IMR-90 (cell line): ENCODE measurements around the gene ERCC6. TPM values are rescaled to one million over a fixed set of nuclear protein-coding genes. Genes with fewer than 3 reads are reported as not detected.

Source experiments
- ATAC-seq: fragments of 200-7000 bp; cut with Tn5 transposase; 2 replicates; pipeline ENCODE4 v1.9.1; 2020; ENCODE audit warnings: low read depth, mild to moderate bottlenecking, moderate library complexity
- BruUV-seq: library from RNA; stranded (reverse); fragments of 400-500 nt; replicated peaks from 2 replicates; lab custom pipeline; 2021; lab: Mats Ljungman, UMichigan
- CTCF ChIA-PET: fragments of 300-600 bp; formaldehyde crosslinking; extraction: SDS; loops from one replicate; lab custom pipeline; 2021; ENCODE audit warnings: antibody characterized with exemption; lab: Yijun Ruan, JAX
- POLR2A ChIA-PET: fragments of 300-600 bp; sonication (Branson Sonifier 250); formaldehyde crosslinking; loops from one replicate; lab custom pipeline; 2022; ENCODE audit warnings: antibody characterized with exemption; ENCODE audit not compliant: unreplicated experiment; lab: Charles Lee
- DNase-seq: peaks from one replicate; pipeline ENCODE4 v3.0.0; 2013
- H2AFZ ChIP-seq: replicated peaks from 2 replicates; pipeline ENCODE3; 2013; ENCODE audit warnings: low read length, mild to moderate bottlenecking; ENCODE audit not compliant: poor library complexity
- H2AK5ac ChIP-seq: 2 replicates; pipeline ENCODE4 v1.6.1; 2013; ENCODE audit warnings: low read depth, low read length, inconsistent platforms
- H2AK9ac ChIP-seq: replicated peaks from 2 replicates; pipeline ENCODE3; 2013; ENCODE audit warnings: mild to moderate bottlenecking, low read depth, low read length, moderate library complexity; ENCODE audit not compliant: poor library complexity
- H2BK120ac ChIP-seq: 2 replicates; pipeline ENCODE4 v1.6.1; 2013; ENCODE audit warnings: low read depth, low read length, inconsistent platforms
- H2BK15ac ChIP-seq: 3 replicates; pipeline ENCODE4 v1.6.1; 2013; ENCODE audit warnings: low read depth, low read length, inconsistent platforms
- H2BK20ac ChIP-seq: 2 replicates; pipeline ENCODE4 v1.6.1; 2013; ENCODE audit warnings: low read depth, mild to moderate bottlenecking, inconsistent platforms, low read length, moderate library complexity
- H2BK5ac ChIP-seq: 2 replicates; pipeline ENCODE4 v1.6.1; 2013; ENCODE audit warnings: mild to moderate bottlenecking, low read depth, low read length, inconsistent platforms; ENCODE audit not compliant: poor library complexity, severe bottlenecking
- H3K14ac ChIP-seq: replicated peaks from 2 replicates; pipeline ENCODE4 v1.6.1; 2013; ENCODE audit warnings: low read depth, low read length, inconsistent platforms
- H3K18ac ChIP-seq: 2 replicates; pipeline ENCODE4 v1.6.1; 2013; ENCODE audit warnings: low read depth, low read length, control low read depth
- H3K23ac ChIP-seq: 2 replicates; pipeline ENCODE4 v1.6.1; 2013; ENCODE audit warnings: low read depth, low read length, inconsistent platforms
- H3K27ac ChIP-seq: 2 replicates; pipeline ENCODE4 v1.5.1; 2013; ENCODE audit warnings: mild to moderate bottlenecking, control low read depth, low read length; ENCODE audit not compliant: insufficient read depth
- H3K27me3 ChIP-seq: 2 replicates; pipeline ENCODE4 v1.6.1; 2013; ENCODE audit warnings: low read length; ENCODE audit not compliant: control insufficient read depth, insufficient read depth
- H3K36me3 ChIP-seq: 2 replicates; pipeline ENCODE4 v1.6.1; 2013; ENCODE audit warnings: low read length, mixed read lengths; ENCODE audit not compliant: control insufficient read depth, insufficient read depth
- H3K4ac ChIP-seq: 2 replicates; pipeline ENCODE4 v1.6.1; 2013; ENCODE audit warnings: low read depth, low read length, inconsistent platforms
- H3K4me1 ChIP-seq: 2 replicates; pipeline ENCODE4 v1.6.1; 2013; ENCODE audit warnings: low read length, mixed read lengths; ENCODE audit not compliant: control insufficient read depth, insufficient read depth
- H3K4me2 ChIP-seq: 2 replicates; pipeline ENCODE4 v1.6.1; 2013; ENCODE audit warnings: low read depth, mild to moderate bottlenecking, control low read depth, low read length, moderate library complexity
- H3K4me3 ChIP-seq: 2 replicates; pipeline ENCODE4 v1.5.1; 2013; ENCODE audit warnings: low read depth, mild to moderate bottlenecking, control low read depth, low read length, moderate library complexity; ENCODE audit not compliant: insufficient read depth
- H3K56ac ChIP-seq: 2 replicates; pipeline ENCODE4 v1.6.1; 2013; ENCODE audit warnings: low read length, inconsistent platforms; ENCODE audit not compliant: insufficient read depth; ENCODE audit errors: extremely low read depth
- H3K79me1 ChIP-seq, 2 experiments: 2 replicates each; pipeline ENCODE4 v1.6.1; 2013; ENCODE audit warnings: low read length in 2 of 2, inconsistent platforms in 1 of 2, low read depth in 1 of 2
- H3K9ac ChIP-seq: 2 replicates; pipeline ENCODE4 v1.6.1; 2013; ENCODE audit warnings: low read depth, low read length, control low read depth
- H3K9me1 ChIP-seq: 2 replicates; pipeline ENCODE4 v1.6.1; 2013; ENCODE audit warnings: low read length, inconsistent platforms; ENCODE audit not compliant: insufficient read depth
- H3K9me3 ChIP-seq: 2 replicates; pipeline ENCODE4 v1.6.1; 2013; ENCODE audit warnings: low read length; ENCODE audit not compliant: control insufficient read depth, insufficient read depth
- H4K20me1 ChIP-seq: 2 replicates; pipeline ENCODE4 v1.6.1; 2013; ENCODE audit warnings: low read length, inconsistent platforms; ENCODE audit not compliant: insufficient read depth
- H4K5ac ChIP-seq: 2 replicates; pipeline ENCODE4 v1.6.1; 2013; ENCODE audit warnings: mild to moderate bottlenecking, low read depth, low read length, control low read depth
- H4K8ac ChIP-seq, 2 experiments: 2 replicates each; pipeline ENCODE4 v1.6.1; 2013; ENCODE audit warnings: low read depth in 2 of 2, low read length in 2 of 2, control low read depth in 1 of 2, inconsistent platforms in 1 of 2
- H4K91ac ChIP-seq: 2 replicates; pipeline ENCODE4 v1.6.1; 2013; ENCODE audit warnings: low read depth, low read length, inconsistent platforms; ENCODE audit not compliant: insufficient read depth
- BHLHE40 ChIP-seq: fragments of 150-350 bp; IDR thresholded peaks from 2 replicates; pipeline ENCODE4 v1.6.1; 2016; ENCODE audit warnings: mild to moderate bottlenecking, low read depth, low read length
- CEBPB ChIP-seq: IDR thresholded peaks from 2 replicates; pipeline ENCODE4 v1.6.1; 2012; ENCODE audit warnings: low read depth, low read length, improper control_type of control experiment
- CHD1 ChIP-seq: IDR thresholded peaks from 2 replicates; pipeline ENCODE4 v1.6.1; 2012; ENCODE audit warnings: low read depth, low read length, improper control_type of control experiment
- FOS ChIP-seq: fragments of 150-350 bp; IDR thresholded peaks from 2 replicates; pipeline ENCODE4 v1.6.1; 2016; ENCODE audit warnings: low read depth, low read length
- MAFK ChIP-seq: IDR thresholded peaks from 2 replicates; pipeline ENCODE4 v1.6.1; 2012; ENCODE audit warnings: low read depth, low read length, improper control_type of control experiment
- MAZ ChIP-seq: IDR thresholded peaks from 2 replicates; pipeline ENCODE4 v1.6.1; 2012; ENCODE audit warnings: low read depth, mild to moderate bottlenecking, low read length, improper control_type of control experiment, moderate library complexity, borderline replicate concordance
- MXI1 ChIP-seq: IDR thresholded peaks from 2 replicates; pipeline ENCODE4 v1.6.1; 2012; ENCODE audit warnings: low read depth, mild to moderate bottlenecking, low read length, moderate library complexity, borderline replicate concordance
- NFE2L2 ChIP-seq: fragments of 150-350 bp; IDR thresholded peaks from 2 replicates; pipeline ENCODE4 v1.6.1; 2016; ENCODE audit warnings: low read depth, mild to moderate bottlenecking, low read length
- POLR2A ChIP-seq: IDR thresholded peaks from 2 replicates; pipeline ENCODE4 v1.6.1; 2012; ENCODE audit warnings: mild to moderate bottlenecking, low read depth, low read length
- RAD21 ChIP-seq: IDR thresholded peaks from 2 replicates; pipeline ENCODE4 v1.6.1; 2012; ENCODE audit warnings: low read length, improper control_type of control experiment
- RCOR1 ChIP-seq: IDR thresholded peaks from 2 replicates; pipeline ENCODE4 v1.6.1; 2012; ENCODE audit warnings: mild to moderate bottlenecking, low read length, improper control_type of control experiment; ENCODE audit not compliant: insufficient replicate concordance
- RFX5 ChIP-seq: IDR thresholded peaks from 2 replicates; pipeline ENCODE4 v1.8.0; 2012; ENCODE audit warnings: low read depth, mild to moderate bottlenecking, low read length, moderate library complexity
- SMC3 ChIP-seq: fragments of 150-350 bp; IDR thresholded peaks from 2 replicates; pipeline ENCODE4 v1.6.1; 2016; ENCODE audit warnings: low read depth, mild to moderate bottlenecking, antibody characterized with exemption, low read length, moderate library complexity
- WGBS, 2 experiments: methylation state at CpG; one replicate each; pipeline versions ENCODE4 v1.1.5 to v1.1.7; 2013; ENCODE audit warnings: missing lambda C conversion rate in 2 of 2; ENCODE audit not compliant: insufficient read length in 1 of 2; ENCODE audit errors: extremely low coverage in 2 of 2; 5-methylcytosine and 5-hydroxymethylcytosine counted together
- dilution Hi-C: fragments of 300-500 bp; cut with HindIII; formaldehyde crosslinking; loops from one replicate; pipeline ENCODE4 v1.14.3; 2018; ENCODE audit warnings: low sequenced_read_pairs; ENCODE audit not compliant: unreplicated experiment
- in situ Hi-C: fragments of 300-500 bp; cut with MboI; formaldehyde crosslinking; loops from 3 replicates; pipeline ENCODE4 v1.14.3; 2019; ENCODE audit warnings: low sequenced_read_pairs, inconsistent platforms, mixed read lengths
- intact Hi-C: fragments of 100-400 bp; cut with micrococcal nuclease; formaldehyde crosslinking; loops from 2 replicates; pipeline ENCODE4 v1.10.0; 2022
- polyA plus RNA-seq, 3 experiments: library from polyadenylated mRNA; depleted of rRNA; stranded (reverse); fragments of >200 nt; gene quantifications; 2 replicates each; pipeline ENCODE4 v1.2.3, GENCODE V29; 2012; ENCODE audit warnings: low replicate concordance in 1 of 3
- total RNA-seq: library from RNA; depleted of rRNA; stranded (reverse); fragments of >200 nt; gene quantifications from 2 replicates; pipeline ENCODE4 v1.2.3, GENCODE V29; 2012
- TF ChIP-seq, protein P1 (sequence below): fragments of 150-350 bp; IDR thresholded peaks from 2 replicates; pipeline ENCODE4 v1.6.1; 2017; ENCODE audit warnings: mild to moderate bottlenecking, antibody characterized with exemption, low read length, low read depth
- TF ChIP-seq, protein P2 (sequence below): conservative IDR thresholded peaks from 2 replicates; pipeline ENCODE4 v1.5.1; 2012; ENCODE audit warnings: mild to moderate bottlenecking, low read depth, low read length, improper control_type of control experiment
- TF ChIP-seq, protein P3 (sequence below): fragments of 150-350 bp; IDR thresholded peaks from 2 replicates; pipeline ENCODE4 v1.6.1; 2016; ENCODE audit warnings: low read depth, mild to moderate bottlenecking, low read length, moderate library complexity, borderline replicate concordance

The ERCC6 gene
- total and polyA plus RNA-seq, 2 of the 4 experiments (the other 2 are of a cell fraction) = 7.3 to 14.9 TPM

- in situ Hi-C loops (no loop called here), dilution Hi-C loops (no loop called here)
- no CpG with 5 or more reads among the region's 1 CpG for WGBS, 2 experiments
Measured at GRCh38 chr10:49486738-49487137, 52.2 kb downstream of the ERCC6 start.

More at GRCh38 chr10:49486738-49487137, 52.2 kb downstream of the ERCC6 start:
- Histone ChIP-seq H3K27ac (no peak overlapping the region), H3K36me3 (peaks cover under 1% of the 10 kb centered on the region; the same call in 1 of the 2 replicates), H3K23ac (no peak overlapping the region), H3K9me3 (no peaks in the 10 kb centered on the region), H3K4ac (no peak overlapping the region), H3K18ac (no peak overlapping the region), H2AFZ (no peak overlapping the region), H2BK120ac (no peak overlapping the region), H2BK15ac (no peak overlapping the region), H4K20me1 (no peaks in the 10 kb centered on the region), H3K79me1 (peaks cover 0 to 4% of the 10 kb centered on the region in 2 experiments; a peak in 2 of 4 replicates), H2AK9ac (no peak overlapping the region), H4K5ac (no peak overlapping the region), H4K8ac (no peak overlapping the region), H2AK5ac (no peak overlapping the region), H2BK20ac (no peak overlapping the region), H3K4me1 (peaks cover 4% of the 10 kb centered on the region), H4K91ac (no peak overlapping the region), H3K9ac (no peak overlapping the region), H3K56ac (no peak overlapping the region), H3K4me2 (no peak overlapping the region), H3K14ac (no peak overlapping the region), H3K9me1 (peaks cover 4% of the 10 kb centered on the region), H3K27me3 (no peaks in the 10 kb centered on the region), H2BK5ac (no peak overlapping the region), H3K4me3 (no peak overlapping the region)
- POLR2A ChIA-PET = no interaction called here
- ATAC-seq (no peak), DNase-seq (no peak)
- CTCF ChIA-PET = no interaction called here
- TF ChIP-seq RFX5 = no peak
- TF ChIP-seq, protein P1, sequence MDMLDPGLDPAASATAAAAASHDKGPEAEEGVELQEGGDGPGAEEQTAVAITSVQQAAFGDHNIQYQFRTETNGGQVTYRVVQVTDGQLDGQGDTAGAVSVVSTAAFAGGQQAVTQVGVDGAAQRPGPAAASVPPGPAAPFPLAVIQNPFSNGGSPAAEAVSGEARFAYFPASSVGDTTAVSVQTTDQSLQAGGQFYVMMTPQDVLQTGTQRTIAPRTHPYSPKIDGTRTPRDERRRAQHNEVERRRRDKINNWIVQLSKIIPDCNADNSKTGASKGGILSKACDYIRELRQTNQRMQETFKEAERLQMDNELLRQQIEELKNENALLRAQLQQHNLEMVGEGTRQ = no peak
- TF ChIP-seq BHLHE40 = no peak
- TF ChIP-seq MXI1 = no peak
- TF ChIP-seq, protein P2, sequence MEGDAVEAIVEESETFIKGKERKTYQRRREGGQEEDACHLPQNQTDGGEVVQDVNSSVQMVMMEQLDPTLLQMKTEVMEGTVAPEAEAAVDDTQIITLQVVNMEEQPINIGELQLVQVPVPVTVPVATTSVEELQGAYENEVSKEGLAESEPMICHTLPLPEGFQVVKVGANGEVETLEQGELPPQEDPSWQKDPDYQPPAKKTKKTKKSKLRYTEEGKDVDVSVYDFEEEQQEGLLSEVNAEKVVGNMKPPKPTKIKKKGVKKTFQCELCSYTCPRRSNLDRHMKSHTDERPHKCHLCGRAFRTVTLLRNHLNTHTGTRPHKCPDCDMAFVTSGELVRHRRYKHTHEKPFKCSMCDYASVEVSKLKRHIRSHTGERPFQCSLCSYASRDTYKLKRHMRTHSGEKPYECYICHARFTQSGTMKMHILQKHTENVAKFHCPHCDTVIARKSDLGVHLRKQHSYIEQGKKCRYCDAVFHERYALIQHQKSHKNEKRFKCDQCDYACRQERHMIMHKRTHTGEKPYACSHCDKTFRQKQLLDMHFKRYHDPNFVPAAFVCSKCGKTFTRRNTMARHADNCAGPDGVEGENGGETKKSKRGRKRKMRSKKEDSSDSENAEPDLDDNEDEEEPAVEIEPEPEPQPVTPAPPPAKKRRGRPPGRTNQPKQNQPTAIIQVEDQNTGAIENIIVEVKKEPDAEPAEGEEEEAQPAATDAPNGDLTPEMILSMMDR = no peak
- TF ChIP-seq NFE2L2 = no peak
- no peak for TF ChIP-seq SMC3
- no peak for TF ChIP-seq CEBPB
- TF ChIP-seq, protein P3, sequence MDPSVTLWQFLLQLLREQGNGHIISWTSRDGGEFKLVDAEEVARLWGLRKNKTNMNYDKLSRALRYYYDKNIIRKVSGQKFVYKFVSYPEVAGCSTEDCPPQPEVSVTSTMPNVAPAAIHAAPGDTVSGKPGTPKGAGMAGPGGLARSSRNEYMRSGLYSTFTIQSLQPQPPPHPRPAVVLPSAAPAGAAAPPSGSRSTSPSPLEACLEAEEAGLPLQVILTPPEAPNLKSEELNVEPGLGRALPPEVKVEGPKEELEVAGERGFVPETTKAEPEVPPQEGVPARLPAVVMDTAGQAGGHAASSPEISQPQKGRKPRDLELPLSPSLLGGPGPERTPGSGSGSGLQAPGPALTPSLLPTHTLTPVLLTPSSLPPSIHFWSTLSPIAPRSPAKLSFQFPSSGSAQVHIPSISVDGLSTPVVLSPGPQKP = no peak
- no peak for TF ChIP-seq RAD21
- no peak for TF ChIP-seq RCOR1
- TF ChIP-seq CHD1 = no peak
- no peak for TF ChIP-seq MAFK
- no peak for TF ChIP-seq POLR2A
- TF ChIP-seq FOS = no peak
- TF ChIP-seq MAZ = no peak
- intact Hi-C loops = no loop called here
- no TSS peak for BruUV-seq
